VCaP (cell line): Measurements from ENCODE around the gene OPN1SW.

Experiments used
- H3K27ac ChIP-seq: fragments of 450-650 bp; 2 replicates; pipeline ENCODE4 v1.5.1; 2017
- CTCF ChIP-seq: fragments of 450-650 bp; conservative IDR thresholded peaks from 2 replicates; pipeline ENCODE4 v1.5.1; 2017; ENCODE audit warnings: mild to moderate bottlenecking, moderate library complexity

Gene OPN1SW

GRCh38 chr7:128775744-128776474, at the start of gene OPN1SW:
OPN1SW (minus strand) TSS chr7:128775794; CDS start chr7:128775781, 13 bp downstream.
- no peak within 1 kb of the TSS for H3K27ac ChIP-seq

GRCh38 chr7:128821724-128822123, 46.1 kb upstream of the OPN1SW start:
- TF ChIP-seq CTCF = no peak

More at GRCh38 chr7:128775744-128776474, at the start of gene OPN1SW:
- no peak for TF ChIP-seq CTCF

GRCh38 chr7:128818694-128819093, 43.1 kb upstream of the OPN1SW start:
- no peak for TF ChIP-seq CTCF
- no peak overlapping the region for H3K27ac ChIP-seq

More at GRCh38 chr7:128821724-128822123, 46.1 kb upstream of the OPN1SW start:
- H3K27ac ChIP-seq = no peak overlapping the region

- no peak overlapping the region for H3K27ac ChIP-seq
- TF ChIP-seq CTCF = no peak
These were observed 39.8 kb upstream of the OPN1SW start for GRCh38 chr7:128815289-128815942.

- TF ChIP-seq CTCF = no peak
- no peak overlapping the region for H3K27ac ChIP-seq
These were observed 38.9 kb upstream of the OPN1SW start for GRCh38 chr7:128814499-128814898.

- no peak overlapping the region for H3K27ac ChIP-seq
- no peak for TF ChIP-seq CTCF
These were observed 37.0 kb upstream of the OPN1SW start for GRCh38 chr7:128812514-128813168.
